GM12892 (cell line): ENCODE data around the gene MRPL43.

ENCODE experiments used
- POLR2A ChIP-seq: IDR thresholded peaks from 2 replicates; pipeline ENCODE4 v1.6.1; 2011; ENCODE audit warnings: low read depth, low read length, control low read depth
- POLR2AphosphoS5 ChIP-seq: IDR thresholded peaks from 2 replicates; pipeline ENCODE4 v1.6.1; 2011; ENCODE audit warnings: low read depth, low read length, control low read depth

GRCh38 chr10:101007099-101007711, 19.9 kb upstream of the MRPL43 start:
- no peak for TF ChIP-seq POLR2AphosphoS5
- TF ChIP-seq POLR2A = no peak
